GM12864 (cell line): Measurements from ENCODE around the gene CIB2.
"Not testable (repeated sequence)": the region's sequence is repeated elsewhere in the genome, so short reads cannot be mapped to it uniquely, and the experiment has no call there.

Experiments used
- DNase-seq: peaks from one replicate; pipeline ENCODE4 v3.0.0-alpha.2; 2011; ENCODE audit warnings: low read depth
- H3K4me3 ChIP-seq: 2 replicates; pipeline ENCODE4 v1.5.1; 2011; ENCODE audit warnings: mild to moderate bottlenecking, low read depth, low read length, control low read depth
- CTCF ChIP-seq: IDR thresholded peaks from 2 replicates; pipeline ENCODE4 v1.5.1; 2011; ENCODE audit warnings: low read depth, mild to moderate bottlenecking, moderate library complexity, low read length, control low read depth, inconsistent platforms; ENCODE audit errors: missing control alignments

CIB2 gene

GRCh38 chr15:78162038-78162437, 30.8 kb upstream of the CIB2 start:
- no peak overlapping the region for H3K4me3 ChIP-seq
- DNase-seq: no peak
- TF ChIP-seq CTCF: no peak

GRCh38 chr15:78159395-78159794, 28.1 kb upstream of the CIB2 start:
- no peak for DNase-seq

GRCh38 chr15:78157203-78157602, 26.0 kb upstream of the CIB2 start:
- TF ChIP-seq CTCF: no peak
- no peak for DNase-seq
- H3K4me3 ChIP-seq: no peak overlapping the region

More at GRCh38 chr15:78159395-78159794, 28.1 kb upstream of the CIB2 start:
- TF ChIP-seq CTCF: no peak
- no peak overlapping the region for H3K4me3 ChIP-seq

GRCh38 chr15:78156653-78157052, 25.4 kb upstream of the CIB2 start:
- no peak for TF ChIP-seq CTCF
- DNase-seq: no peak
- H3K4me3 ChIP-seq: no peak overlapping the region

GRCh38 chr15:78155355-78155939, 24.2 kb upstream of the CIB2 start:
- DNase-seq: no peak
- no peak for TF ChIP-seq CTCF
- no peak overlapping the region for H3K4me3 ChIP-seq

- no peak for TF ChIP-seq CTCF
- no peak for DNase-seq
- H3K4me3 ChIP-seq: no peak overlapping the region
Measured at GRCh38 chr15:78154955-78155354, 23.7 kb upstream of the CIB2 start.

GRCh38 chr15:78151075-78151474, 19.8 kb upstream of the CIB2 start:
- not testable (repeated sequence) for DNase-seq, H3K4me3 ChIP-seq
